CD4-positive, alpha-beta T cell treated with Interleukin-21 for 1 hour (primary cell): ENCODE data around the gene SLC35B1.
A peak's percentile ranks its signal among the peaks of the same experiment; 100 is the strongest.
"Not testable (repeated sequence)": the region's sequence is repeated elsewhere in the genome, so short reads cannot be mapped to it uniquely, and the experiment has no call there.

Source experiments
- DNase-seq: peaks from one replicate; pipeline ENCODE4 v3.0.0-alpha.2; 2020

The SLC35B1 gene

GRCh38 chr17:49731435-49731831, 23.7 kb upstream of the SLC35B1 start:
- DNase-seq = no peak

DNA sequence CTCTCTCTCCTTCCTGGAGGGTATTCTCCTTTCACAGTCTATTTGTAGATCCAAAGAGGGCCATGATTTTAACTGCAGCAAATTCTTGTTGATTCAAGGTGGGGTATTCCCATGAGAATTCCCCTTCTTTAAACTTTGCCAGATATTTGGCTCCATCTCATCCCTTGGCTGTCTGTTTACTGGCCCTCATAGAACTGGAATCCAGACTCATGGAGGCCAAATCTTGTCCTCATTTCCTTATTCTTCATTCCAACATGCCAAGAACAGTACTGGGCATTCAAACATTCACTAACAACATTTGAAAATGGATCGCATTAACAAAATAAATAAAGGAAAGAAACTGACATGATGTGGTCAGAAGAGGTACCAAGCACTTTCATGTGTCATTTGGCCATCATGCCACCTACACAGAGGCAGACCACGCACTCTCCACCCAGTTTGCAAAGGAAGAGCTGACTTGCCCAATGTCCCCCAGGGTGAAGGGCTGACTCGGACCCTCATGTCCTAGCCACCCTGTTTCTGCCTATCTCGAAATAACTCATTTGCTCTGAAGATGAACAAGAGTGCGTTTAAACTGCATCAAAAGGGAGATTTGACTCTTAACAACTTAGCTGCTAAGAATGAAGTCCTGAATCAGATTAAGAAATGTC, 23.1 kb upstream of the SLC35B1 start:
- DNase-seq = no peak

DNA sequence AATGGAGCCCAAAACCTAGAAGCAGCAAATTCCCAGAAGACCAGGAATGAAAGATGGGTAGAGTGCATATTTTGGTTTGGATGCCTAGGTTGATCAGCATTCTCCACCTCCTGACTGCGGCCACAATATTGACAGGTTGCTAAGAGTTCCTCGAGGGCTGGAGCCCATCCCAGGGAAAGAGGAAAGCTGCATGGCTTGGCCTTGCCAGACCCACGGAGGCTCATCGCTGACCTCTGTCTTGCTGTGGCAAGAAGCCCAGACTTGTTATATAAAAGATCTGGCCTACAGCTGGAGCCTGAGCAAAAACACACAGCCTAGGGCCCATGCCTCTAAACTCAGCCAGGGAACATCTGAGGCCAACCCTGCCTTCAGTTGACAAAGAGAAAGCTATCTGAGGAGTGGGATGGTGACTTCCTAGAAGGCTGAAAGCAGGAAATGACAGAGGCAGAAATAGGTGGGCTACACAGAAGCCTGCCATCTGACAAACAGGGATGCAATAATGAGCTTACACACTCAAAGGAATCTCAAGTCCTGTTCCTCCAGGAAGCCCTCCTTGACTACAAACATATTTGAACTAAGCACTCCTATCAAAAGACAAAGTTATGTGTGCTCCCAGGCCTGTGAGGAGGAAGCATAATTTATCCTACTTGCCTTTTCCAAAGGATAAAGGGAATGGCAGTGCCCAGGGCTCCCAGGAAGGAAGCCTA, 22.5 kb upstream of the SLC35B1 start:
- no peak for DNase-seq

- DNase-seq = no peak
These were observed 21.3 kb upstream of the SLC35B1 start for GRCh38 chr17:49729069-49729468.

DNA sequence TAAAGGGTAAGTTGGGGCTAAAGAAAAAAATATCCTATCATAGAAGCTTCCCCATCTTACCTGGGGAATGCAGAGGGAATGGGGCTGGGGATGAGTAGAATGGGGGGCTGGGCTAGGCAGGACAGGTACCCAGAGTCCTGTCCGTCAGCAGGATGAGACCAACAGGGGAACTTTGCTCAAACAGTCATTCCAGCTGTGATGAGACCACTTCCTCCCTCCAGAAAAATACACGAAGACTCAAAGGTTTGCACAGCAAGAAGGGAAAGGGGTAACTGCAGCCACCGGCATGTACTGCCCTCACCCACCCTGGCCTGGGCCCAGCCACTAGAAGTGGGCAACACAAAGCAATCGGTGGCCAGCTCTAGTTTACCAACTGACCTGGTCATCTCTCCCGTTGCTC, 20.7 kb upstream of the SLC35B1 start:
- no peak for DNase-seq

- DNase-seq = no peak
These were observed 19.6 kb upstream of the SLC35B1 start for GRCh38 chr17:49727380-49727779.

- DNase-seq = no peak
These were observed 17.8 kb upstream of the SLC35B1 start for GRCh38 chr17:49725452-49726130.

GRCh38 chr17:49724552-49724951, 16.8 kb upstream of the SLC35B1 start:
- DNase-seq = not testable (repeated sequence)

DNA sequence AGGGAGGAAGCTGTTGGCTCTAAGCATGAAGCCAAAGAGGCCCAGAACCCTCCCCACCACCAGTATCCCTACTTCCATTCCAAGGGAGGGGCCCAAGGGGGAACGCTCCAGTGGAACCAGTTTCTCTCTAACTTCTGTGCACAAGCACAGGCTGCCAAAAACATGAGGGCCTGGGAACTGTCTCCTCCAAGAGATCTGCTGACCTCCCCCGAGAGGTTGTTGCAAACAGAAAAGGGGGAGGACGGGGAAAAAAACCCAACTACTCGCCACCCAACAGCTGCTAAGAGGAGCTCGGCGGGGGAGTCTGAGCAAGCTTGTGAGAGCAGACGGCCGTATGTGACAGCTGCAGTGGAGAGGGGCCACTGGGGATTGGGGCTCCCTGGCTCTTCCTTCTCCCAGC, 15.7 kb upstream of the SLC35B1 start:
- no peak for DNase-seq

DNA sequence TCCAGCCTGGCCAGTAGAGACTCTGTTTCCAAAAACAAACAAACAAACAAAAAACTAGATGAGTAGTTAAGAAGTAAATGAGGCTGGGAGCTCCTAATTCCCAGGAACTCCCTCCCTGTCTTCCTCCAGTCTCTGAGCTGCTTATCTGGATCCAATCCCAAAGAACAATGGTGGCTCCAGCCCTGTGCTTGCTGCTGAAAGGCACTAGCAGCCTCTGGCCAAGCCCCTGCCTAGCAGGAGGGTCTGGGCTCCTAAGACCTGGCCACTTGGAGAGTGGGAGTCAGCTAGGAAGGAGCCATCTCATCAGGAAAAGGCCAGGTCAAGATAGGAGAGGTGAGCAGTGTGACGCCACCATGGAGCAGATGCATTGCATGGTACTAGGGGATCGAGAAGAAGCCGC, 14.3 kb upstream of the SLC35B1 start:
- no peak for DNase-seq

DNA sequence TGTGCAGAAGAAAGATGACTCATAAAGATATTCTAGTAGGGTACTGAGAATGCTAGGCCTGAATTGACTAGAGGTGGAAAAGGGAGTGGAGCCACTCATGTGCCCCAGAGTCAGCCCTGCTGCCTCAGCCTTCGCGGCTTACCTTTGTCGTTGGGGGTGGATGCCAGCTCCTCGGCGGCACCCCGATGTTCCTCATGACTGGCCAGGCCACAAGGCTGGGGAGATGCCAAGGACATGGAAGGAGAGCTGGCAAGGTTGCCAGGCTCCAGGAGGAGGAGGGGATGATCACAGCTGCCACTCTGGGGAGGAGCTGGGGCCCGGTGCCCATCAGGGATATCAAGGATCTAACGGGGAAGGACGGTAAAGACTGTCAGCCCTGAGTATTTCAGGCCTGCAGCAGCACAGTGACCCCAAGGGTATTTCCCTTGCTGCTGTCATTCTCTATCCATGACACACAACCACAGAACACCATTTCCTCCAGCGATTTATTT, 9.7 kb upstream of the SLC35B1 start:
- DNase-seq = peak; percentile 30

- no peak for DNase-seq
These were observed 9.1 kb upstream of the SLC35B1 start for GRCh38 chr17:49716668-49717364.

- DNase-seq = peak; percentile 85
These were observed 8.0 kb upstream of the SLC35B1 start for GRCh38 chr17:49715717-49716279.

GRCh38 chr17:49715216-49715615, 7.5 kb upstream of the SLC35B1 start:
- DNase-seq = peak; percentile 71

GRCh38 chr17:49708515-49709183, 885 bp upstream of the SLC35B1 start:
- DNase-seq = peak; percentile 24

- peak; percentile 38 for DNase-seq
These were observed 537 bp downstream of the SLC35B1 start for GRCh38 chr17:49707246-49707607.

DNA sequence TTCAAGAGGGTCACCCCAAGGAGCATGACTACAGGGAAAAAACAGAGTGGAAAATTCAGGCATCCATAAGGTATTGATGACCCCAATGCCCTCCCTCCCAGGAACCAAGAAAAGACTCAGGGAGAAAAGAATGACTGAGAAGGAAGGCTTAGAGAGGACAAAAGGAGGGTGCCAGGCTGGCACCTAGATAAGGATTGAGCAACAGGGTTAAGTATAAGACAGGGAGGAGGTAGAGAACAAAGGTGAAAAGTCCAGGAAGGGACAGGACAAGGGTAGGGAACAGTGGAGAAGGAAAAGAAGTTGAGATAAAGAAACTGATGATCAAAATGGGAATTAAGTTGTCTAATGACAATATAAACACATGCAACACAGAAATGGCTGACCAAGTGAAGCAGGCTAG, 2.5 kb downstream of the SLC35B1 start:
- no peak for DNase-seq

- DNase-seq = peak; percentile 29
These were observed 4.0 kb downstream of the SLC35B1 start for GRCh38 chr17:49703557-49704277.

DNA sequence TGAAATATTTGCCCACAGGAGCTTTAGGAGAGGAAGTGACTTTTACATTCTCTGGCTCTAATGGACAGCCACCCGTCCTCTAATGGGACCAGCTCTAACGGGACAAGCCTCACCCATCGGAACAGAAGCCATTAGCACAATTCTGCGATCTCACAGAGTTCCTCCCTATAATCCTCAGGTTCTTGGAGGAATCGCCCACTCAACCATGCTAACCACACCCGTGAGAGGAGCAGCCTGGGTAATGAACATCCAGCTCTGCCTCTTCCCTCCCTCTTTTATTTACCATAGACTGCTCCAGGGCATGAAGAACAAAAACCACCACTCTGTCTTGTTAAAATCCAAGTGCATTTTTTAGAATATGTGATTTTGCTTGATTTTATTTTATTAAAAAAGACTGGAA, 6.8 kb downstream of the SLC35B1 start:
- no peak for DNase-seq

DNA sequence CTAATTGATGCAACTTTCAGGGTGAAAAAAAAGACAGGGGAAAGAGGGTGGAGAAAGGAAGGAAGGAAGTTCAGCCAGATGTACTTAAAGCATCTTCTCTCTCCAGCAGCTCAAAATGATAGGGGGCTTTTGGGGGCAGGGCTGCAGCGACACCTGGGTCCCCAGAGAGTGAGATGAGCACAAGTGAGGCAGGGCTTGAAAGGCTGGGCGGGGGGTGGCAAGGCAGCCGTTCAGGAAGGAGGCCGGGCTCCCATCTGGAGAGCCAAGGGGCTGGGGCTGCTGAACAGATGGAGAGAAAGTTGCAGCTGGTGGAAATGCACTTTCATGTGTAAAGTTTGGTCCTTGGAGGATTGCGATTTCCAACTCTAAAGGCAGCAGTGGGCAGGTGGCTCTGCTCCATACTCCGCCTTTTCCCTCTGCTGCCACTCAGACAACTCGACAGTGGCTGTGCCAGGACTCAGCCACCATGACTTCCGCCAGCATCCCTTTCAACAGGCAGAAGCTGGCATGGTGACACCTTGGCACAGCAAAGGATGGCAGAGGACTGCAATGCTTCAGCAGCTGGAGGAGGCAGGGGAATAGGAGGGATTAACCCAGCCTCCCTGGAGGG, 7.7 kb downstream of the SLC35B1 start:
- no peak for DNase-seq

DNA sequence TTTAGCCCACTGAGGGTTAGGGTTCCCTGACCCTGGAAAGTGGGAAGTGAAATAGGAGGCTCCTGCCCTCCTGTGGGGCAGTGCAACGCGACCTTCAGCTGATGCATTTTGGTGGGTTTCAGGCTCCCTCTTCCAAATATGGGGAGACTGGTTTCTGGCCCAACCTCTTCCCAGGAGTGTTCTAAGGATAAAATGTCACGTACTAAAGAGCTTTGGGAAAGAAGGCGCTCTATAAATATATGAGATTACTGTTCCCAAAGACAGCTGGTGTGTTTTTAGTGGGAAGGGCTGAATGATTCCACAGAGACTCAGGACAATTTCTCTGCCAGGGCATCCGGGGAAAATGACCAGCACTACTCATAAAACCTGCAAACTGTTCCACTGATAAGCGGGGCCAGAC, 9.8 kb downstream of the SLC35B1 start:
- DNase-seq = no peak
